GM12891 (cell line): ENCODE results near the gene ANK2.

Experiments used
- POLR2AphosphoS5 ChIP-seq: IDR thresholded peaks from 2 replicates; pipeline ENCODE4 v1.6.1; 2011; ENCODE audit warnings: low read depth, low read length, control low read depth
- POU2F2 ChIP-seq: IDR thresholded peaks from 2 replicates; pipeline ENCODE4 v1.6.1; 2011; ENCODE audit warnings: low read depth, mild to moderate bottlenecking, control low read depth, low read length, moderate library complexity

- no peak for TF ChIP-seq POLR2AphosphoS5
- no peak for TF ChIP-seq POU2F2
These were observed 335.1 kb downstream of the ANK2 start for GRCh38 chr4:113384600-113384999.
